Panc1 (cell line): ENCODE measurements around the gene STAB2. TPM values are rescaled to one million over a fixed set of nuclear protein-coding genes. Genes with fewer than 3 reads are reported as not detected.

Experiments used
- ATAC-seq: fragments of 200-7000 bp; cut with Tn5 transposase; 2 replicates; pipeline ENCODE4 v1.9.1; 2020; ENCODE audit warnings: mild to moderate bottlenecking, moderate library complexity
- BruUV-seq: library from RNA; stranded (reverse); fragments of 400-500 nt; replicated peaks from 2 replicates; lab custom pipeline; 2021; lab: Mats Ljungman, UMichigan
- CTCF ChIA-PET: fragments of 300-600 bp; sonication (Branson Sonifier 250); formaldehyde crosslinking; loops from one replicate; lab custom pipeline; 2022; ENCODE audit warnings: antibody characterized with exemption; lab: Charles Lee
- POLR2A ChIA-PET: fragments of 300-600 bp; sonication (Branson Sonifier 250); formaldehyde crosslinking; loops from one replicate; lab custom pipeline; 2022; ENCODE audit warnings: antibody characterized with exemption; lab: Charles Lee
- DNase-seq: peaks from one replicate; pipeline ENCODE4 v3.0.0-alpha.2; 2010; ENCODE audit warnings: low read depth, low spot score
- H3K27ac ChIP-seq: 2 replicates; pipeline ENCODE4 v1.5.1; 2011; ENCODE audit warnings: mild to moderate bottlenecking, low read length, inconsistent platforms
- H3K27me3 ChIP-seq: fragments of 200-500 bp; sonication (Bioruptor generic); 2 replicates; pipeline ENCODE4 v1.6.0; 2014; ENCODE audit warnings: low read length, inconsistent platforms; ENCODE audit not compliant: control insufficient read depth, insufficient read depth
- H3K36me3 ChIP-seq: fragments of 200-500 bp; sonication (Bioruptor generic); 2 replicates; pipeline ENCODE4 v1.5.1; 2014; ENCODE audit warnings: inconsistent platforms, mild to moderate bottlenecking, low read length, moderate library complexity; ENCODE audit not compliant: control insufficient read depth, insufficient read depth
- H3K4me1 ChIP-seq: 2 replicates; pipeline ENCODE4 v1.5.1; 2011; ENCODE audit warnings: inconsistent platforms, mild to moderate bottlenecking, low read length, moderate library complexity; ENCODE audit not compliant: control insufficient read depth, insufficient read depth
- H3K4me3 ChIP-seq, 2 experiments: 2 replicates each; pipeline ENCODE4 v1.5.1; 2011 to 2012; ENCODE audit warnings: low read depth in 2 of 2, low read length in 2 of 2, mild to moderate bottlenecking in 2 of 2, inconsistent platforms in 1 of 2, moderate library complexity in 1 of 2
- H3K9me3 ChIP-seq: fragments of 200-500 bp; sonication (Bioruptor generic); 2 replicates; pipeline ENCODE4 v1.5.1; 2014; ENCODE audit warnings: low read depth, mild to moderate bottlenecking, inconsistent platforms, low read length, moderate library complexity; ENCODE audit not compliant: control insufficient read depth, insufficient read depth
- POLR2AphosphoS5 ChIP-seq: IDR thresholded peaks from 2 replicates; pipeline ENCODE4 v1.6.1; 2012; ENCODE audit warnings: mild to moderate bottlenecking, low read depth, low read length, moderate library complexity
- REST ChIP-seq, 2 experiments: IDR thresholded peaks; 2 replicates each; pipeline ENCODE4 v1.6.1; 2011 to 2012; ENCODE audit warnings: low read depth in 2 of 2, control low read depth in 1 of 2, low read length in 1 of 2, mild to moderate bottlenecking in 1 of 2, moderate library complexity in 1 of 2; ENCODE audit not compliant: insufficient read depth in 1 of 2
- SIN3A ChIP-seq: IDR thresholded peaks from 2 replicates; pipeline ENCODE4 v1.6.1; 2012; ENCODE audit warnings: low read depth, mild to moderate bottlenecking, low read length, moderate library complexity, borderline replicate concordance; ENCODE audit not compliant: insufficient read depth
- TCF7L2 ChIP-seq: IDR thresholded peaks from 2 replicates; pipeline ENCODE4 v1.6.1; 2011; ENCODE audit warnings: mild to moderate bottlenecking, low read depth, low read length, inconsistent platforms
- in situ Hi-C: cut with HindIII; loops from 2 replicates; pipeline ENCODE4 v1.10.0; 2016; ENCODE audit warnings: low sequenced_read_pairs, low pct_unique_long_range_greater_than_20kb
- intact Hi-C: fragments of 100-400 bp; cut with micrococcal nuclease; formaldehyde crosslinking; loops from one replicate; pipeline ENCODE4 v1.10.0; 2022; ENCODE audit not compliant: unreplicated experiment
- total RNA-seq: library from RNA; stranded (reverse); gene quantifications from one replicate; pipeline ENCODE4 v1.2.1, GENCODE V29; 2021; ENCODE audit not compliant: unreplicated experiment
- TF ChIP-seq, protein P1 (sequence below): fragments of 450-650 bp; IDR thresholded peaks from 2 replicates; pipeline ENCODE4 v1.5.1; 2017; ENCODE audit warnings: mild to moderate bottlenecking

STAB2 gene
- total RNA-seq, 1 experiment from 2014 or later = not detected

DNA sequence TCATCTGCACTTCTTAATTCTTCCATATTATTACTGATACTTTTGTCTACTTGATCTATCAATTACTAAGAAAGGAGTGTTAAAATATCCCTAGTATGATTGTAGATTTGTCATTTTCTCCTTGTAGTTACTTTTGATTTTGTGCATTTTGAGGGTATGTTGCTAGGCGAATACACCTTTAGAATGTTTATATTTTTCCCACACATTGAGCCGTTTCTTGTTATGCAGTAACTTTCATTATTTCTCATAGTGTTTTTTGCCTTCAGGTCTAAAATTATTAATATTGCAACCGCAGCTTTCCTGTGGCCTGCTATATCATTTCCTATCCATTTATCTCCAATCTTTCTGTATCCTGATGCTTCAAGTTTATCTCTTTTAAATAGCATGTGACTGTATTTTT is 46.8 kb upstream of the STAB2 start:
- Histone ChIP-seq H3K27ac (no peak overlapping the region), H3K27me3 (no peaks in the 10 kb centered on the region), H3K36me3 (no peaks in the 10 kb centered on the region), H3K9me3 (no peaks in the 10 kb centered on the region), H3K4me3 (no peak overlapping the region), H3K4me1 (no peaks in the 10 kb centered on the region)
- intact Hi-C loops = no loop called here
- TF ChIP-seq, protein P1, sequence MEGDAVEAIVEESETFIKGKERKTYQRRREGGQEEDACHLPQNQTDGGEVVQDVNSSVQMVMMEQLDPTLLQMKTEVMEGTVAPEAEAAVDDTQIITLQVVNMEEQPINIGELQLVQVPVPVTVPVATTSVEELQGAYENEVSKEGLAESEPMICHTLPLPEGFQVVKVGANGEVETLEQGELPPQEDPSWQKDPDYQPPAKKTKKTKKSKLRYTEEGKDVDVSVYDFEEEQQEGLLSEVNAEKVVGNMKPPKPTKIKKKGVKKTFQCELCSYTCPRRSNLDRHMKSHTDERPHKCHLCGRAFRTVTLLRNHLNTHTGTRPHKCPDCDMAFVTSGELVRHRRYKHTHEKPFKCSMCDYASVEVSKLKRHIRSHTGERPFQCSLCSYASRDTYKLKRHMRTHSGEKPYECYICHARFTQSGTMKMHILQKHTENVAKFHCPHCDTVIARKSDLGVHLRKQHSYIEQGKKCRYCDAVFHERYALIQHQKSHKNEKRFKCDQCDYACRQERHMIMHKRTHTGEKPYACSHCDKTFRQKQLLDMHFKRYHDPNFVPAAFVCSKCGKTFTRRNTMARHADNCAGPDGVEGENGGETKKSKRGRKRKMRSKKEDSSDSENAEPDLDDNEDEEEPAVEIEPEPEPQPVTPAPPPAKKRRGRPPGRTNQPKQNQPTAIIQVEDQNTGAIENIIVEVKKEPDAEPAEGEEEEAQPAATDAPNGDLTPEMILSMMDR = no peak
- TF ChIP-seq REST (IDR thresholded peaks at IDR 0.05; ENCODE audit: insufficient read depth in 1 of 2, low read depth in 2 of 2, low read length in 1 of 2) = no peak
- TF ChIP-seq POLR2AphosphoS5 = no peak
- no peak for TF ChIP-seq SIN3A
- no peak for TF ChIP-seq TCF7L2
- no TSS peak for BruUV-seq
- DNase-seq (no peak), ATAC-seq (no peak)
- POLR2A ChIA-PET = no interaction called here
- CTCF ChIA-PET = no interaction called here
- in situ Hi-C loops = no loop called here

GRCh38 chr12:103542078-103542477 is 45.0 kb upstream of the STAB2 start:
- no peak overlapping the region for H3K4me3 ChIP-seq
- BruUV-seq = no TSS peak
- H3K36me3 ChIP-seq = no peaks in the 10 kb centered on the region
- DNase-seq = no peak
- no peaks in the 10 kb centered on the region; the same call in 1 of the 2 replicates for H3K27me3 ChIP-seq
- H3K9me3 ChIP-seq = no peaks in the 10 kb centered on the region
- TF ChIP-seq SIN3A = no peak
- no peak for TF ChIP-seq TCF7L2
- TF ChIP-seq REST (IDR thresholded peaks at IDR 0.05; ENCODE audit: insufficient read depth in 1 of 2, low read depth in 2 of 2, low read length in 1 of 2) = no peak
- TF ChIP-seq, protein P1 = no peak
- TF ChIP-seq POLR2AphosphoS5 = no peak
- intact Hi-C loops = no loop called here
- H3K27ac ChIP-seq = no peak overlapping the region
- CTCF ChIA-PET = no interaction called here
- no peak for ATAC-seq
- in situ Hi-C loops = no loop called here
- no peaks in the 10 kb centered on the region for H3K4me1 ChIP-seq
- POLR2A ChIA-PET = no interaction called here
